DOHH2 (cell line): ENCODE measurements around the gene ZMYND8.
"Not testable (repeated sequence)": the region's sequence is repeated elsewhere in the genome, so short reads cannot be mapped to it uniquely, and the experiment has no call there.

Experiments
- EZH2phosphoT487 ChIP-seq: fragments of 200-600 bp; sonication (generic); IDR thresholded peaks from 2 replicates; pipeline ENCODE4 v1.6.1; 2017; ENCODE audit warnings: borderline replicate concordance, mild to moderate bottlenecking, antibody characterized with exemption, low read length, moderate library complexity, mixed read lengths
- TF ChIP-seq, protein P1 (sequence below): fragments of 200-600 bp; sonication (generic); IDR thresholded peaks from one replicate; pipeline ENCODE4 v1.5.1; 2014; ENCODE audit warnings: antibody characterized with exemption, mild to moderate bottlenecking, low read depth, low read length; ENCODE audit not compliant: poor library complexity, severe bottlenecking

DNA sequence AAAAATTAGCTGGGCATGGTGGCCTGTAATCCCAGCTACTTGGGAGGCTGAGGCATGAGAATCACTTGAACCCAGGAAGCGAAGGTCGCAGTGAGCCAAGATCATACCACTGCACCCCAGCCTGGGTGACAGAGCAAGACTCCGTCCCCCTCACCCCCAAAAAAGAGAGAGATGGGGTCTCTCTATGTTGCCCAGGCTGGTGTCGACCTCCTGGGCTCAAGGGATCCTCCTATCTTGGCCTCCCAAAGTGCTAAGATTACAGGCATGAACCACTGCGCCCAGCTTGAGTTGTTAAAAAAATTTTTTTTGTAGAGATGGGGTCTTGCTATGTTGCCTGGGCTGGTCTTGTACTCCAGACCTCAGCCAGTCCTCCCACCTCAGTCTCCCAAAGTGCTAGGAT, 29.5 kb upstream of the ZMYND8 start:
- TF ChIP-seq, protein P1, sequence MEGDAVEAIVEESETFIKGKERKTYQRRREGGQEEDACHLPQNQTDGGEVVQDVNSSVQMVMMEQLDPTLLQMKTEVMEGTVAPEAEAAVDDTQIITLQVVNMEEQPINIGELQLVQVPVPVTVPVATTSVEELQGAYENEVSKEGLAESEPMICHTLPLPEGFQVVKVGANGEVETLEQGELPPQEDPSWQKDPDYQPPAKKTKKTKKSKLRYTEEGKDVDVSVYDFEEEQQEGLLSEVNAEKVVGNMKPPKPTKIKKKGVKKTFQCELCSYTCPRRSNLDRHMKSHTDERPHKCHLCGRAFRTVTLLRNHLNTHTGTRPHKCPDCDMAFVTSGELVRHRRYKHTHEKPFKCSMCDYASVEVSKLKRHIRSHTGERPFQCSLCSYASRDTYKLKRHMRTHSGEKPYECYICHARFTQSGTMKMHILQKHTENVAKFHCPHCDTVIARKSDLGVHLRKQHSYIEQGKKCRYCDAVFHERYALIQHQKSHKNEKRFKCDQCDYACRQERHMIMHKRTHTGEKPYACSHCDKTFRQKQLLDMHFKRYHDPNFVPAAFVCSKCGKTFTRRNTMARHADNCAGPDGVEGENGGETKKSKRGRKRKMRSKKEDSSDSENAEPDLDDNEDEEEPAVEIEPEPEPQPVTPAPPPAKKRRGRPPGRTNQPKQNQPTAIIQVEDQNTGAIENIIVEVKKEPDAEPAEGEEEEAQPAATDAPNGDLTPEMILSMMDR, result not testable (repeated sequence)
- TF ChIP-seq EZH2phosphoT487, result not testable (repeated sequence)
